H1 (cell line): ENCODE results near the gene PPP1R27.

Source experiments
- EZH2 ChIP-seq: fragments of 200-600 bp; sonication (generic); IDR thresholded peaks from 2 replicates; pipeline ENCODE4 v1.7.1; 2012; ENCODE audit warnings: low read depth, mild to moderate bottlenecking, moderate library complexity, low read length, inconsistent platforms; ENCODE audit not compliant: severe bottlenecking
- GABPA ChIP-seq: IDR thresholded peaks from 2 replicates; pipeline ENCODE4 v1.6.1; 2011; ENCODE audit warnings: mild to moderate bottlenecking, low read length, moderate library complexity, borderline replicate concordance; ENCODE audit not compliant: insufficient read depth
- KDM1A ChIP-seq: fragments of 200-600, 300-600 bp; sonication (generic); IDR thresholded peaks from 2 replicates; pipeline ENCODE4 v1.7.1; 2016; ENCODE audit warnings: mild to moderate bottlenecking, low read length, borderline replicate concordance
- NRF1 ChIP-seq: IDR thresholded peaks from 2 replicates; pipeline ENCODE4 v1.6.1; 2011; ENCODE audit warnings: mild to moderate bottlenecking, low read depth, low read length, improper control_type of control experiment
- POLR2A ChIP-seq, 2 experiments: IDR thresholded peaks; 1 replicate in 1 of 2; 2 replicates in 1 of 2; pipeline ENCODE4 v1.6.1; 2011; ENCODE audit warnings: low read depth in 2 of 2, low read length in 2 of 2, mild to moderate bottlenecking in 2 of 2; ENCODE audit errors: control extremely low read depth in 1 of 2
- TF ChIP-seq, protein P1 (sequence below), 3 experiments: IDR thresholded peaks; 1 replicate in 2 of 3; 2 replicates in 1 of 3; pipeline versions ENCODE4 v1.5.1 to v1.6.1; 2011; ENCODE audit warnings: low read length in 3 of 3, mild to moderate bottlenecking in 3 of 3, inconsistent platforms in 2 of 3, low read depth in 1 of 3, moderate library complexity in 1 of 3; ENCODE audit not compliant: insufficient read depth in 1 of 3; ENCODE audit errors: control extremely low read depth in 1 of 3
- TF ChIP-seq, protein P2 (sequence below): IDR thresholded peaks from 2 replicates; pipeline ENCODE4 v1.6.1; 2012; ENCODE audit warnings: inconsistent platforms
- TF ChIP-seq, protein P3 (sequence below): IDR thresholded peaks from 2 replicates; pipeline ENCODE4 v1.6.1; 2011; ENCODE audit warnings: low read length, improper control_type of control experiment

DNA sequence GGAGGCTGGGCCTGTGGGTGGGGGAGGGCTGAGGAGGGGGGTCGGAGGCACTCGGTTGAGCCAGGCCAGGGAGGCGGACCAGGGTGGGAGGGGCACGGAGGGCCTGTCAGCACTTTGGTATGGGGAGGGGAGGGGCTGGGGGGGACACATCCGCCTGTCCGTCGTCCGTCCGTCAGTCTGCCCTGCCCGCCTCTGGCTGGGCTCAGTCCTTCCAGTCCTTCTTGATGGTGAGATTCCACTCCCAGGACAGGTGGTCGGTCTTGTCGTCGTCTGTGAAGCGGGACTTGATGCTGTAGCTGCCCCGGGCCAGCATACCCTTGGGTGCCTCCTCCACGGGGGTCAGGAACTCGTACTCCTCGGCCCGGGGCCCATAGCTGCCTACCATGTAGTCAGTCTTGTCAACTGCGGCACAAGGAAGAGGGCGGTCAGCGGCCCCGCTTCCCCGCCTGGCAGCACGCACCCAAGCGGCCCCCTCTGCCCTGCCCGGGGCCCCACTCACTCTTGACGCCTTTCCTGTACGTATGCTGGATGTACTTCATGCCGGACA lies 33.9 kb upstream of the PPP1R27 start:
- TF ChIP-seq EZH2 (no peak), POLR2A (IDR thresholded peaks at IDR 0.05; ENCODE audit: control extremely low read depth in 1 of 2, low read depth in 2 of 2, low read length in 2 of 2) (peak; percentile 48 to 55; a peak in 2 of 3 replicates), NRF1 (no peak), KDM1A (no peak), GABPA (no peak)
- TF ChIP-seq, protein P1, sequence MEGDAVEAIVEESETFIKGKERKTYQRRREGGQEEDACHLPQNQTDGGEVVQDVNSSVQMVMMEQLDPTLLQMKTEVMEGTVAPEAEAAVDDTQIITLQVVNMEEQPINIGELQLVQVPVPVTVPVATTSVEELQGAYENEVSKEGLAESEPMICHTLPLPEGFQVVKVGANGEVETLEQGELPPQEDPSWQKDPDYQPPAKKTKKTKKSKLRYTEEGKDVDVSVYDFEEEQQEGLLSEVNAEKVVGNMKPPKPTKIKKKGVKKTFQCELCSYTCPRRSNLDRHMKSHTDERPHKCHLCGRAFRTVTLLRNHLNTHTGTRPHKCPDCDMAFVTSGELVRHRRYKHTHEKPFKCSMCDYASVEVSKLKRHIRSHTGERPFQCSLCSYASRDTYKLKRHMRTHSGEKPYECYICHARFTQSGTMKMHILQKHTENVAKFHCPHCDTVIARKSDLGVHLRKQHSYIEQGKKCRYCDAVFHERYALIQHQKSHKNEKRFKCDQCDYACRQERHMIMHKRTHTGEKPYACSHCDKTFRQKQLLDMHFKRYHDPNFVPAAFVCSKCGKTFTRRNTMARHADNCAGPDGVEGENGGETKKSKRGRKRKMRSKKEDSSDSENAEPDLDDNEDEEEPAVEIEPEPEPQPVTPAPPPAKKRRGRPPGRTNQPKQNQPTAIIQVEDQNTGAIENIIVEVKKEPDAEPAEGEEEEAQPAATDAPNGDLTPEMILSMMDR (IDR thresholded peaks at IDR 0.05; ENCODE audit: control extremely low read depth in 1 of 3, insufficient read depth in 1 of 3, low read depth in 1 of 3, low read length in 3 of 3) = no peak
- TF ChIP-seq, protein P2, sequence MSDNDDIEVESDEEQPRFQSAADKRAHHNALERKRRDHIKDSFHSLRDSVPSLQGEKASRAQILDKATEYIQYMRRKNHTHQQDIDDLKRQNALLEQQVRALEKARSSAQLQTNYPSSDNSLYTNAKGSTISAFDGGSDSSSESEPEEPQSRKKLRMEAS = no peak
- TF ChIP-seq, protein P3, sequence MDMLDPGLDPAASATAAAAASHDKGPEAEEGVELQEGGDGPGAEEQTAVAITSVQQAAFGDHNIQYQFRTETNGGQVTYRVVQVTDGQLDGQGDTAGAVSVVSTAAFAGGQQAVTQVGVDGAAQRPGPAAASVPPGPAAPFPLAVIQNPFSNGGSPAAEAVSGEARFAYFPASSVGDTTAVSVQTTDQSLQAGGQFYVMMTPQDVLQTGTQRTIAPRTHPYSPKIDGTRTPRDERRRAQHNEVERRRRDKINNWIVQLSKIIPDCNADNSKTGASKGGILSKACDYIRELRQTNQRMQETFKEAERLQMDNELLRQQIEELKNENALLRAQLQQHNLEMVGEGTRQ = no peak
